ENCODE measurements around the gene UPK3BL2. TPM values are rescaled to one million over a fixed set of nuclear protein-coding genes. Genes with fewer than 3 reads are reported as not detected.
"Not testable (repeated sequence)": the region's sequence is repeated elsewhere in the genome, so short reads cannot be mapped to it uniquely, and the experiment has no call there.

The UPK3BL2 gene
- total RNA-seq, 1 donor from 2014 or later, result 132 TPM

DNA sequence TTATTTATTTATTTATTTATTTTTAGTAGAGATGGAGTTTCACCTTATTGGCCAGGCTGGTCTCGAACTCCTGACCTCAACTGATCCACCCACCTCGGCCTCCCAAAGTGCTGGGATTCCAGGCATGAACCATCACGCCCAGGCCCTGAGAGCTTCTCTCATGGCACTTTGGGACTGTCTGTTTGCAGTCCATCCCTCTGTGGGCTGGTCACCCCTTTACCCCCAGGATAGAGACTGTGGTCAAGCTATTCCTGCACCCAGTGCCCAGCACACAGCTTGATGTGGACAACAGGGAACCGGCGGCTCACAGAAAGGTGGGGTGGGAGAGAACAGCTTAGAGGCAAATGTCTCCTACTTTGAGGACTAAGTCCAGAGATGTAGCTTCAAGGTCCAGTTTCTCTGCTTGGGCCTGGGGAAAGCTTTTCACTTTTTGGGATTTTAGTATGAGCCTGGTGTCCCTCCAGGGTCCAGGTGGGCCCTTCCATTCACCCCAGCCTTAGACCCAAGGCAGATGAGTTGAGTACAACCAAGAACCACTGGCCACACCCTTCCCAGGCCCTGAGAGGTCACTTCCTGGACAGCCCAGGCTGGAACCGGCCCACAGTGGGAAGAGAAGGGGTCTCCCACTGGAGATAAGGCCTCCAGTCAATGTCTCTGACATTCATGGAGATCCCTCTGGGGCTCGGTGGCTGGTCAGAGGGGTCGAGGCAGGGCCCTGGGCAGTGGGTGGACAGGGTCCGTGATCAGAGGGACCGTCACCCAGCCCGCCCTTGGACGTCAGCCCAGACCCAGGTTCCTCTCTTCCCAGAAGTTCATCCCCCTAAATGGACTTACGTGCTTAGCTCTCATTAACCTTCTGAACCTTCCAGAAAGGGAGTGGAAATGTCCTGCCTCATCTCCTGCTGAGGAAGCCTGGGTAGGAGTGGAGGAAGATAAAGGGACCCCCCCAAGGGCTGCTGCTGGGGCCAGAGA lies 15.4 kb downstream of the UPK3BL2 start:
- not testable (repeated sequence) for DNase-seq (ENCODE audit: low spot score)

DNA sequence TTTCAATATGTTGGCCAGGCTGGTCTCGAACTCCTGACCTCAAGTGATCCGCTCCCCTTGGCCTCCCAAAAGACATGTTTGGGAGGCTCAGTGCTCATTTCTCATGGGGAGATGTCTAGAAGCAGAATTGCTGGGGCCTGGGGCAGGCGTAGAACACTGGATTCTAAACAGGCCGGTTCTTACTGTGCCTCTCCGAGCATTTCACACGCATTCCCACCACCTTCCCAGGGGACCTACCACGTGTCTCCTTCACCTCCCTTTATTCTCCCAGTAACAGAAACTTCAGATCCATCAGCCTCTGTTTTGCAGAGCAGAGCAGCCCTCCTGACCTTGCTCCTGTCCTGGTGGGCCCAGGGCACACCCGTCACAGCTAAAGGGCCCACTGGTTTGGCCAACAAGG lies 16.3 kb downstream of the UPK3BL2 start:
- DNase-seq (ENCODE audit: low spot score), result not testable (repeated sequence)

DNA sequence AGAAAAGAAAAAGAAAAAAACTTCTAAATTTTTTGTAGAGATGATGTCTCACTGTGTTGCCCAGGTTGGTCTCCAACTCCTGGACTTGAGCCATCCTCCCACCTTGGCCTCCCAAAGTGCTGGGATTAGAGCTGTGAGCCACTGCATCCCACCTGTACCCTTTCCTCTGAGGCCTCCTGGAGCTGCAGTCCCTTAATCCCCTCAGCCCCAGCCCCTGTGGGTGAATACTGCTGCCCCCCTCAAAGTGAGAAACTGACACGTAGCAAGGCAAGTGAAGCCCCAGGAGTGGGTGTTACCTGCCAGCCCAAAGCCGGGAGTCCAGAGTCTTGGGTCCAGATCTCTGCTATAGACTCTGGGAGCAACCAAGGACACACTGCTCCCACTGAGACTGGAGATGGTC lies 18.7 kb downstream of the UPK3BL2 start:
- DNase-seq (ENCODE audit: low spot score), result peak; percentile 29

DNA sequence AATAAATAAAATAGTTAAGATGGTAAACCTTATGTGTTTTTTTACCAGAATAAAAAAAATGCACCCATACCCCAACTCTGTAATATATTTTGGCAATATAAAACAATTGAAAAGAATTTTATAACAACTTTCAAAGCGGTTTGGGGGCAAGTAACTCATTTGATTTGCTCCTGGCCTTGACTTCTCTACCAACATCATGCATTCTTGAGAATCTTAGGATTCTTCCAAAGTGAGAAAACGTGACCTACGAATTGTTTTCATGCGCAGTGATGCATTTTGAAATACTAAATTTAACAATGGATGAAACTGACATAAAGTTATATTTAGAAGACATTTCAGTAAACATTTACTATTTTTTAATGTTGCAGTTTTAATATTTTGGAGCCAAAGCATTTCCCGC lies 22.7 kb downstream of the UPK3BL2 start:
- DNase-seq (ENCODE audit: low spot score), result not testable (repeated sequence)

DNA sequence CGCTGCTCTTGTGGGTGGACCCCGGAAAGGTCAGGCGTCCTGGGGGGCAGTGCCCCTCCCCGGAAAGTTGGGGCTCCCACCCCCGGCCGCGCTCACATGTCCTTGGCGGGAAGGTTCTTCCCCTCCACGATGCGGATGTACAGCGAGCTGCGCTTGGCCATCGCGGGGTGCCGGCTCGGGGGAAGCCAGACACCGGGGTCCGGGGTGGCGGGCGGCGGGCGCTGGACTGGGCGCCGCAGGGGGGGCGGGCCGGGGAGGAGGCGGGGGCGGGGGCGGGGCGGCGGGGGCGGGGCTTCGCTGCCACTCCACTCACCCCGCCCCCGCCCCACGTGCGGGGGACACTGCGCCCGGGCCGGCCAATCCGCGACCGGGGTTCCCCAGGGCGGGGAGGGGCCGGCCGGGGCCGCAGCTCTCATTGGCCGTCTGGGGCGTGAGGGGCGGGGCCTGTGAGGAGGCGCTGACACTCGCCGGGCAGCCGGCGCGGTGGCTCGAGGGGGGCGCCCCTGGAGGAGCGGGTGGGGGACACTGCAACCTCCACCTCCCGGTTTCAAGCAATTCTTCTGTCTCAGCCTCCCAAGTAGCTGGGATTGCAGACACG lies 25.8 kb downstream of the UPK3BL2 start, which contains the start of gene RASA4B:
RASA4B (minus strand) TSS at position 228 of the 598 bp plus-strand sequence; CDS start at position 161, 67 bp downstream.
- peak; percentile 22 for DNase-seq (ENCODE audit: low spot score)

DNA sequence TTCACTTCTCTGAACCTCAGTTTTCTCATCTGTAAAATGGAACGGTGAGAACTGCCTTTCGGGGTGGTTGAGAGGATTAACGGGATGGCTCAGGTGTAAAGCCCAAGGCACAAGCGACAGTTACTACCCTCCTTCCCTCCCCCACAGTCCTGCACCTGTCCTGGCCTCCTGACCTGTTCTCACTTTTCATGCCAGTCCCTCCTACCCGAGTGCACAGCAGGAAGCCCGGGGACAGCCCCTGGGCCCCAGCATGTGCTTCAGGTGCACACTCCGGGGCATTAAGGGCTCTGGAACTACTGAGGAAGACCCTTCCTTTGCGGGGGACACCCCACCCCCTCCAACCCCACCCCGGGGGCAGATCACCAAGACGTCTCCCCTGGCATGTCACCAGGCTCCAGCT lies 26.5 kb downstream of the UPK3BL2 start:
- DNase-seq (ENCODE audit: low spot score), result not testable (repeated sequence)

DNA sequence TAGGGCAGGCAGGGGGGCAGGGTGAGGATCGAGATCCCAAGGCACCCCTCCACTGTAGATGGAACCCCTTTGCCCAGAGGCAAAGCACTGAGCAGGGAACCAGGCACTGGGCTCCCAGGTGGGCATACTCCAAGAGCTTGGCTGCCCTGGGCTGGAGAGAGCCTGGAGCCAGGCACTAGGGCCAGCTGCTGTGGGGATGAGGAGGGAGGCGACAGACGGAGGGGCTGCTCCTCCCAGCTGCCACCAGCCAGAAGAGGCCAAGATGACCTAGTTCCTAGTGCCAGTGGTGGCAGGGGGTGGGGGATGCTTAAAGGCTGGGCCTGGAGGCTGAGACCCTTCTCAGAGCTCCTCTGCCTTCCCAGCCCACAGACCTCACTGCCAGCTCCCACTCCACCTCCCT lies 27.6 kb downstream of the UPK3BL2 start:
- not testable (repeated sequence) for DNase-seq (ENCODE audit: low spot score)

DNA sequence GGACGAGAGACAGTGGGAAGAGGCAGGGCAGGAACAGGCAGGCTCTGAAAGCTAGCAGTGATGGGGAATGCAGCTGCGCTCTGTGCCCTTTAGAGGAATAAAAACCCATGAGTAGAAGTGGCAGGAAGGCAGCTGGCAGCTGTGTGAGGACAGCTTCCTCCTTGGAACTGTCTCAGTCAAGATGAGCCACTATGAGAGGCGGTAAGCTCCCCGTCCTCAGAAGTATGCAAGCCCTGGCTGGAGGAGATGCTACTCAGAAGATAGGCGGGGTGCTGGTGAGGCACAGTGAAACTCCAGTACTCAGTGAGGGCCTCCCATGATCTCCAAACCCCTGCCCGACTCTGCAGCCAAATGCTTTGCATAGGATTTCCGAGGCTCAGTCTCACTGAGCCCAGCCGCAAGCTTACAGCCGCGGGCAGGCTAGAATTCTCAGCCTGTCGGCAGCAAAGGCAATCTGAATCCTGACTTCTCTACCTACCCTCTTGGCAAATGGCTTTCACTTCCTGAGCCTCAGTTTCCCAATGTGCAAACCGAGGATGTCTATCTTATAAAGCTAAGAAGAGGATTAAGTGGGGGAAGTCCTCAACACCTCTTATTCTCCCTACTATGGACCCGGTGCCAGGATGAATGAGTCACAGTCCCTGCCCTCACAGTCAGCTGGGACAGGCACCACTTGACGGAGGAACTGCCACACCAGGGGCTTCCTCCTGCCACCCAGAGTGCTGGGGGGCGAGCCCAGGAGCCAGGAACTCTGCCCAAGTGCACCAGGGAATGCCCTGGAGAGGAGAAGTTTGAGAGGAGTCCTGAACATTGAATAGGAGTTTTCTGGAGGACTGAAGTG lies 28.4 kb downstream of the UPK3BL2 start:
- DNase-seq (ENCODE audit: low spot score), result not testable (repeated sequence)

DNA sequence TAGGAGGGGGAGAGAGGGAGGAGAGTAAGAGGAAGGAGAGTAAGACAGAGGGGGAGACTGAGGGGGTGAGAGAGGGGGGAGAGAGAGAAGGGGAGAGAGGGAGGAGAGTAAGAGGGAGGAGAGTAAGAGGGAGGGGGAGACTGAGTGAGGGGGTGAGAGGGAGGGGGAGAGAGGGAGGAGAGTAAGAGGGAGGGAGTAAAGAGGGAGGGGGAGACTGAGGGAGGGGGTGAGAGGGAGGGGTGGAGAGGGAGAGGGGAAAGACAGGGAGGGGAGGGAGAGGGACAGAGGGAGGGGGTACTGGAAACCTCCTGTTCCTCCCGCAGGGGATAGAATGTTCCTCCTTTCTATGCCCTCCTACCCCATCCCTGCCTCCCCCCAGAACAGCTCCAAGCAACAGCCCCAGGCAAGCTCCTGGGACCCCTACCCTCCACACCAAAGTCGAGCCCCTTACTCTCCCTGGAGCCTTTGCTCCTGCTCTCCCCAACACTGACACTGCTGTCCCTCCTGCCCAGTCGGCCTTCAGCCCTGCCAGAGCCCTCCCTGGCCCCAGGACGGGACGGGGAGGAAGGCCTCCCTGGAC lies 30.8 kb downstream of the UPK3BL2 start:
- peak; percentile 43 for DNase-seq (ENCODE audit: low spot score)

DNA sequence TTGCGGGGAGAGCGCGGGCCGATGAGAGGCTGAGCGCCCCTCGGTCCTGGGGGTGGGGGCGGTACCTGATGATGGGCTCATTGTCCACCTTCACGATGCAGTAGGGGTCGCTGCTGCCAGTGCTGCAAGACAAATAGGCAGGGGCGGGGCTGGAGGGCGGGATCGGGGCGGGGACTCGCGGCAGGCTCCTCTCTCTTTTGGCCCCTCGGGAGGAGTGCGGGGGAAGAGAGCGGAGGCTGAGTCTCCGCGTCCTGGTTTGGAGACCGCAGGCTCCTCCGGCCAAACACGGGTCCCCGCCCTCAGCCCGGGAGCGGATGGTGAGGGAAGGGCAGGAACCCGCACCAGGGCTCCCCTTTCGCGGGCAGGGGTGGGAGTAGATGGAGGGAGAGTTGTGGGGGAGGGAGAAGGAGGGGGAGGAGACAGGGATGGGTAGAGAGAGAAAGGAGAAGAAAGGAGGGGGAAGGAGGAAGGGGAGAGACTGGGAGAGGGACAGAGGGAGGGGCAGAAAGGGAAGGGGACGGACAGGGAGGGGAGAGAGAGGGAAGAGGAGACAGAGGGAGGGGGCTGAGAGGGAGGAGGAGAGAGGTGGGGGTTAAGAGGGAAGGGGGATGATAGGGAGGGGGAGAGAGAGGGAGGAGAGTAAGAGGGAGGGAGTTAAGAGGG lies 31.5 kb downstream of the UPK3BL2 start:
- not testable (repeated sequence) for DNase-seq (ENCODE audit: low spot score)

DNA sequence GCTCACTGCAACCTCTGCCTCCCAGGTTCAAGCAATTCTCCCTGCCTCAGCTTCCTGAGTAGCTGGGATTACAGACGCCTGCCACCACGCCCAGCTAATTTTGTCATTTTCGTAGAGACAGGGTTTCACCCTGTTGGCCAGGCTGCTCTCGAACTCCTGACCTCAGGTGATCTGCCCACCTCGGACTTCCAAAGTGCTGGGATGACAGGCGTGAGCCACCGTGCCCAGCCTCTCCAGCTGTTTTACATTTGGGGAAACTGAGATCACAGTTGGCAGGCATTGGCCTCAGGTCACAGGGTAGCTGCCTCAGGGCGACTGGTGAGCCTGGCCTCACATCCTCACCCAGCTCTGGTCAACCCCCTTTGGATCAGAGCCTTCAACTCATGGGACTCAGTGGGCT lies 32.9 kb downstream of the UPK3BL2 start:
- not testable (repeated sequence) for DNase-seq (ENCODE audit: low spot score)

DNA sequence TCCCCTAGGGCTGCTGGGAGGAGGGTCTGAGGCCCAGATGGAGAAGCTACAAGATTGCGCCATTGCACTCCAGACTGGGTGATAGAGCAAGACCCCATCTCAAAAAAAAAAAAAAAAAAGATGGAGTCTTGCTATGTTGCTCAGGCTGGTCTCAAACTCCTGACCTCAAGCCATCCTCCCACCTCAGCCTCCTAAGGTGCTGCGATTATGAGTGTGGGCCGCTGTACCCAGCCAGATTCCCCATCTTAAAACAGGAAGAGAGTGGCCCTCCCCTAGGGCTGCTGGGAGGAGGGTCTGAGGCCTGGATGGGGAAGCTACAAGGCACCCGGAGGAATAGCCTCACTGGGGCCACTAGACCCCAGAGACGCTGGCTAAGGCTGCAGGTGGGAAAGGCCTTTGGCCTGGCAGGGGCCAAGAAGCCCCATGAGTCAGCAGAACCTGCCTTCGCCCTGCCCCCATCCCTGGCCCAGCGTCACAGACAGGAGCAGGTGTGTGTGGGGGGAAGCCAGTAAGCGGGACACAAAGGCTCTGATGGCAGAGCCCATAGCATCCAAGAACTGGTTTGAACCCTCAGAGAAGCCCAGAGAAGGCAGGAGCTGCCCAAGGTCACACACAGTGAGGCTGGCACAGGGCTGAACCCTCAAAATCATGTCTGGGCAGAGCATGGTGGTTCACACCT lies 35.9 kb downstream of the UPK3BL2 start:
- DNase-seq (ENCODE audit: low spot score), result not testable (repeated sequence)

DNA sequence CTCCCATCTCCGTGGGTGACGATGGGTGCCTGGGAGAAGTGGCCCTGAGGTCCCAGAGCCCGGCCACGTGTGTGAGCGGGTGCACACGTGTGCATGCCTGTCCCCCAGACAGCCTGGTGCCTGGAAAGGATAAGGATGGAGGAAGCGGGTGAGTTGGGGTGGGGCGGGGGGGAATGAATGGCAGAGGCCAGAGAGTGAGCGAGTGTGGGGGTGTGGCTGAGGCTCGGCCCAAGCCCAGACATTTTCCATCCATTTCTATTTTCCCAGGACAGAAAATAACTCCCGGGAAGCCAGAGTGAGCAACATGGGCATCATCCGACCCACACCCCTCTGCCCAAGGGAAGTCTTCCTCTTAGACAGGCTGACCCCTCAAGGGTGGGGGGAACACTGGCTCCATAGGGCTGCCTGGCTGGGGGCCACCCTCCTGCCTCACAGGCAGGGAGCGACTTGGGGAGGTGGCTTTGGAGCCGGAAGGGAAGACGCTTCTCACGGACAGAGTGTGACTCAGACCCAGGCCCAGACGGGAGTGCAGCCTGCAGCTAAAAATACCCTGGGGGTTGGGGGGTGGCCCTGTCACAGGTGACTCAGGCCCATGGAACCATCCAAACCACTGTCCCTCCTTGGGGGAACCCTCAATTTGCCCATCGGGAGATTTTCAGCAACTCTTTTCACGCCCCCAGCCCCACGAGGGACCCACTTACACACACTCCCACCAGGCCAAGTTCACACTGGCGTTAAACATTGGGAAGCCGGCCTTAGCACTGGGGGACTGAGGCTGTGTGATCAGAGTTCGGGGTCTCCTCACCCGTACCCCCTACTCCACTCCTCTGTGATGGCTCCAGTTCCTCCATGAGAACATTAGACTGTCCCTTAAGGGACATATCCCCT lies 38.0 kb downstream of the UPK3BL2 start:
- DNase-seq (ENCODE audit: low spot score), result peak; percentile 31

DNA sequence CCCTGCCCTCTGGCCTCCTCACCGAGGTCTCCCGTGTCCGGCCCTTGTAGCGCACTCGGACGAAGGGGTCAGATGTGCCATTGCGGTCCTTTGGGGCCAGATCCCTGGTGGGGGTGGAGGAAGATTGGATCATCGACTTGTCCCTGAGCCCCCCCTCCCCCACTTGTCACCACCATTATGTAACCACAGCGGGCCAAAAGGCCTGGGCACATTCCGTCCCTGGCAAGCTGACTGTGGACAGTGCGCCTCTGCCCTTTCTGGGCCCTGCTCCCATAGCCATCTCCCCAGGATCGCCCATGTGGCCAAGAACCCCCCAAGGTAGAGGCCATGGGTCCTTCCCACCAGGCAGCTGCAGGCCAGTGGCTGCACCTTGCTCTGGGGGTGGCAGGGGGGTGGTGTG lies 40.4 kb downstream of the UPK3BL2 start:
- not testable (repeated sequence) for DNase-seq (ENCODE audit: low spot score)

DNA sequence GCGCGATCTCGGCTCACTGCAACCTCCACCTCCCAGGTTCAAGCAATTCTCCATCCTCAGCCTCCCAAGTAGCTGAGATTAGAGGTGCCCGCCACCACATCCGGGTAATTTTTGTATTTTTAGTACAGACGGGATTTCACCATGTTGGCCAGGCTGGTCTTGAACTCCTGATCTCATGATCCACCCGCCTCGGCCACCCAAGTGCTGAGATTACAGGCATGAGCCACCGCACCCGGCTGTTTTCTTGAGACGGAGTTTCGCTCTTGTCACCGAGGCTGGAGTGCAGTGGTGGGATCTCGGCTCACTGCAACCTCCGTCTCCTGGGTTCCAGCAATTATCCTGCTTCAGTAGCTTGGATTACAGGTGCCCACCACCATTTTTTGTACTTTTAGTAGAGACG lies 45.2 kb downstream of the UPK3BL2 start:
- peak; percentile 23 for DNase-seq (ENCODE audit: low spot score)

DNA sequence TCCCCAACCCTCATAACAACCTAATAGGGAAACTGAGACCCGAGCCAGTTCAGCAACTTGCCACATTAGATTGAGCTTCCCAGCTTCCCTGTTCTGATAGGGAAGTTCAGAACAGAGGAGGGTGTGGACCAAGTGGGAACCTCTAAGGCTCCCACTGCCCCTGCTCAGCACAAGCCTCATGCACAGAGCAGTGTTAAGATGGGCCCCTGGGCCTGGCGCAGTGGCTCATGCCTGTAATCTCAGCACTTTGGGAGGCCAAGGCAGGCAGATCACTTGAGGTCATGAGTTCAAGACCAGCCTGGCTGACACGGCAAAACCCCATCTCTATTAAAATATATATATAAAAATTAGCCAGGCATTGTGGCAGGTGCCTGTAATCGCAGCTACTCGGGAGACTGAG lies 46.2 kb downstream of the UPK3BL2 start:
- DNase-seq (ENCODE audit: low spot score), result peak; percentile 27

DNA sequence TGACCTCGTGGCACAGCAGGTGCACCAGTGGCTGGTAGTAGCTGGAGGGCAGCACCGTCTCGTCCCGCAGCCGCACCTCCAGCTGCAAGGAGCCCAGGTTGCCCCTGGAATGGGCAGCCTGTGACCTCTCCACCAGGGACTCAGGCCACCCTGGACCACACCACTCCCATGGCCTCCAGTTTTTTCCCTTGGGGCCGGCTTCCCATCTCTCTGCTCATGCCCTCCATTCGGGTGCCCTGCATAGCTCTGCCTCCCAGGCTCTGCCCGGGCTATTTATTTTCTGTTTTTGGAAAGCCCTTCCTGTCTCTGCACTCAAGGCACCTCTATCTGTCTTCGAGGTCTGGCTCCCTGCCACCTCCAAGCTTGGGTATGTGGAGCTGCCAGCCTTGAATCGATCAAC lies 46.6 kb downstream of the UPK3BL2 start:
- DNase-seq (ENCODE audit: low spot score), result peak; percentile 39

DNA sequence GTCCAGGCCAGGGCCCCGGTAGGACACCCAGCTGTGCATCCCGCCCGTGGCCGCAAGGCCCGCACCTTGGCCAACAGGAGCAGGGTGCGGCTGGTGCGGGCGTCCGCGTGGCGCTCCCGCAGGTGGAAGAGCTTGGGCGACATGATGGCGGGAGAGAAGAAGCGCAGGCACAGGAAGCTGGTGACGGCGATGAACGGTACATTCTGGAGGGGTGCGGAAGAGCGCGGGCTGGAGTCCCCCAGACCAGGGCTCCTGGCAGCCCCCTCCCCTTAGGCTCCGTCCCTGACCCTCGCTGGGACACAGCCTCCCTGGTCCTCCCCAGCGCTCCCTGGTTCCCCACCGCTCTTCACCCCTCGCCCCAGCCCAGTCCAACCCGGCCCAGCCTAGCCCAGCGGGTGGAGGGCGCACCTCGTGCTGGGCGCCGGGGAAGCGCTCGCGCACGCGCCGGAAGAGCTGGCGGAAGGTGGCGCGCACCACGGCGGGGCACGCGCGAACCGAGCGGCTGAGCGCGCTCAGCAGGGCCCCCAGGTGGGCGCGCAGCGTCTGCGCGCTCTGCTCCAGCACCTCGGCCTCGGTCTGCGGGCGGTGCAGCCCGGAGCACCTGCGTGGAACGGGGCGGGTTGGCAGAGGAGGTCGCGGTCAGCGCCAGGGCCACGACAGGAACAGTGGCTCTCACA lies 48.9 kb downstream of the UPK3BL2 start:
- not testable (repeated sequence) for DNase-seq (ENCODE audit: low spot score)

DNA sequence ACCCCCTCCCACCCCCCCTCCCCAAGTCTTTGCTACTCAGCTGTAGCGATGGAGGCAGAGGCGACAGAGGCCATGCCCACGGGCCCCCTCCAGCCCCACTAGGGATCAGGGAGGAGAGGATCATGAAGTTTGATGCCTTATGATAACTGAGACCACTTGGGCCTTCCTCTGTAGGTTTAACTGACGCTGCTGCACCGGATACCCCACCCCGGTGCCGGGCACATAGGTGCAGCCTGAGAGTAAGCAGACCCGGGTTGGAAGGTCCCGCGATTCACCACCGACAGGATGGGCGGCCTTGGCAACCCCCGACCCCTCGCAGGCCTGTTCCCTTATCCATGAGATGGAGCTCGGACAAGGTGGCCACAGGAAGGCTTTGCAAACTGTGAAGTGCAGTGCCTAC lies 49.5 kb downstream of the UPK3BL2 start:
- DNase-seq (ENCODE audit: low spot score), result peak; percentile 37
